H9 (cell line): Measurements from ENCODE around the gene DMKN. TPM values are rescaled to one million over a fixed set of nuclear protein-coding genes. Genes with fewer than 3 reads are reported as not detected.

ENCODE experiments used
- DNase-seq: peaks from one replicate; pipeline ENCODE4 v3.0.0-alpha.2; 2017
- H2AFZ ChIP-seq: one replicate; pipeline ENCODE4 v1.6.1; 2013; ENCODE audit warnings: mild to moderate bottlenecking, low read length, control low read depth, moderate library complexity
- H2AK5ac ChIP-seq: 2 replicates; pipeline ENCODE4 v1.6.1; 2013; ENCODE audit warnings: low read length, control low read depth, mixed read lengths; ENCODE audit not compliant: insufficient read length
- H2BK120ac ChIP-seq: one replicate; pipeline ENCODE4 v1.6.1; 2013; ENCODE audit warnings: low read depth, mild to moderate bottlenecking, low read length, control low read depth, inconsistent platforms; ENCODE audit not compliant: poor library complexity, severe bottlenecking
- H2BK12ac ChIP-seq: 2 replicates; pipeline ENCODE4 v1.6.1; 2013; ENCODE audit warnings: low read length, control low read depth, mixed read lengths, low read depth; ENCODE audit not compliant: insufficient read length
- H2BK15ac ChIP-seq: 2 replicates; pipeline ENCODE4 v1.6.1; 2013; ENCODE audit warnings: low read depth, low read length, control low read depth
- H2BK20ac ChIP-seq: one replicate; pipeline ENCODE4 v1.6.1; 2013; ENCODE audit warnings: low read depth, mild to moderate bottlenecking, low read length, control low read depth, inconsistent platforms; ENCODE audit not compliant: poor library complexity, severe bottlenecking
- H2BK5ac ChIP-seq: 2 replicates; pipeline ENCODE4 v1.6.1; 2013; ENCODE audit warnings: low read length, control low read depth, mixed read lengths; ENCODE audit not compliant: insufficient read length
- H3K14ac ChIP-seq: 2 replicates; pipeline ENCODE4 v1.6.1; 2013; ENCODE audit warnings: low read length, control low read depth; ENCODE audit not compliant: insufficient read depth
- H3K18ac ChIP-seq: 2 replicates; pipeline ENCODE4 v1.6.1; 2013; ENCODE audit warnings: low read depth, mild to moderate bottlenecking, mixed read lengths, low read length, control low read depth; ENCODE audit not compliant: insufficient read length
- H3K23ac ChIP-seq: 2 replicates; pipeline ENCODE4 v1.6.1; 2013; ENCODE audit warnings: low read length, control low read depth, mixed read lengths, low read depth; ENCODE audit not compliant: insufficient read length
- H3K23me2 ChIP-seq: 2 replicates; pipeline ENCODE4 v1.6.1; 2013; ENCODE audit warnings: low read depth, mild to moderate bottlenecking, mixed read lengths, low read length, control low read depth; ENCODE audit not compliant: insufficient read length, poor library complexity, severe bottlenecking
- H3K27ac ChIP-seq: 2 replicates; pipeline ENCODE4 v1.5.1; 2013; ENCODE audit warnings: low read length, control low read depth, mixed read lengths, low read depth; ENCODE audit not compliant: insufficient read length
- H3K27me3 ChIP-seq: 2 replicates; pipeline ENCODE4 v1.6.1; 2013; ENCODE audit warnings: low read length, control low read depth, inconsistent platforms; ENCODE audit not compliant: insufficient read depth
- H3K4ac ChIP-seq: 2 replicates; pipeline ENCODE4 v1.6.1; 2013; ENCODE audit warnings: low read depth, mild to moderate bottlenecking, control low read depth, inconsistent platforms, low read length, moderate library complexity
- H3K4me1 ChIP-seq: 2 replicates; pipeline ENCODE4 v1.6.1; 2013; ENCODE audit warnings: low read length, control low read depth, inconsistent platforms; ENCODE audit not compliant: insufficient read depth
- H3K4me2 ChIP-seq: 2 replicates; pipeline ENCODE4 v1.6.1; 2013; ENCODE audit warnings: low read length, control low read depth, mixed read lengths; ENCODE audit not compliant: insufficient read length, insufficient read depth
- H3K56ac ChIP-seq: 2 replicates; pipeline ENCODE4 v1.6.1; 2013; ENCODE audit warnings: low read depth, mild to moderate bottlenecking, mixed read lengths, low read length, control low read depth; ENCODE audit not compliant: insufficient read length
- H3K79me1 ChIP-seq: 2 replicates; pipeline ENCODE4 v1.6.1; 2013; ENCODE audit warnings: low read depth, mild to moderate bottlenecking, moderate library complexity, low read length, control low read depth, inconsistent platforms; ENCODE audit not compliant: insufficient read depth, poor library complexity, severe bottlenecking
- H3K79me2 ChIP-seq: 2 replicates; pipeline ENCODE4 v1.6.1; 2013; ENCODE audit warnings: low read length, control low read depth, inconsistent platforms; ENCODE audit not compliant: insufficient read depth
- H3K9ac ChIP-seq: 2 replicates; pipeline ENCODE4 v1.6.1; 2013; ENCODE audit warnings: low read length, control low read depth, mixed read lengths; ENCODE audit not compliant: insufficient read length; ENCODE audit errors: extremely low read depth
- H3K9me3 ChIP-seq: one replicate; pipeline ENCODE4 v1.6.1; 2013; ENCODE audit warnings: low read depth, low read length, inconsistent platforms; ENCODE audit not compliant: control insufficient read depth
- H3T11ph ChIP-seq: one replicate; pipeline ENCODE4 v1.6.1; 2013; ENCODE audit warnings: mild to moderate bottlenecking, low read length, control low read depth, inconsistent platforms
- H4K20me1 ChIP-seq: one replicate; pipeline ENCODE4 v1.6.1; 2013; ENCODE audit not compliant: control insufficient read depth, insufficient read length, insufficient read depth
- H4K5ac ChIP-seq: 2 replicates; pipeline ENCODE4 v1.6.1; 2013; ENCODE audit warnings: low read depth, mild to moderate bottlenecking, mixed read lengths, low read length, control low read depth; ENCODE audit not compliant: insufficient read length
- H4K8ac ChIP-seq: replicated peaks from 2 replicates; pipeline ENCODE4 v1.6.1; 2013; ENCODE audit warnings: low read length, control low read depth, mixed read lengths, low read depth; ENCODE audit not compliant: insufficient read length
- H4K91ac ChIP-seq: 2 replicates; pipeline ENCODE4 v1.6.1; 2013; ENCODE audit warnings: low read depth, mild to moderate bottlenecking, moderate library complexity, mixed read lengths, low read length, control low read depth; ENCODE audit not compliant: insufficient read length
- H3K27ac Mint-ChIP-seq, 3 experiments: 2 replicates in 2 of 3; 3 replicates in 1 of 3; pipeline ENCODE4 v1.8.0; 2020 to 2021; ENCODE audit warnings: mixed read lengths in 3 of 3, mild to moderate bottlenecking in 1 of 3, moderate library complexity in 1 of 3
- H3K27me3 Mint-ChIP-seq: 2 replicates; pipeline ENCODE4 v1.8.0; 2021; ENCODE audit warnings: low read depth, mild to moderate bottlenecking, moderate library complexity, mixed read lengths
- H3K36me3 Mint-ChIP-seq, 3 experiments: 2 replicates in 2 of 3; 3 replicates in 1 of 3; pipeline ENCODE4 v1.8.0; 2020 to 2021; ENCODE audit warnings: low read depth in 3 of 3, mixed read lengths in 3 of 3; ENCODE audit not compliant: insufficient read depth in 1 of 3
- H3K4me1 Mint-ChIP-seq, 2 experiments: 2 replicates each; pipeline ENCODE4 v1.8.0; 2020; ENCODE audit warnings: mixed read lengths in 2 of 2
- H3K4me3 Mint-ChIP-seq, 2 experiments: 2 replicates in 1 of 2; 3 replicates in 1 of 2; pipeline ENCODE4 v1.8.0; 2020 to 2021; ENCODE audit warnings: mild to moderate bottlenecking in 2 of 2, mixed read lengths in 2 of 2, moderate library complexity in 1 of 2
- H3K9me3 Mint-ChIP-seq, 2 experiments: 2 replicates in 1 of 2; 3 replicates in 1 of 2; pipeline ENCODE4 v1.8.0; 2020; ENCODE audit warnings: mild to moderate bottlenecking in 2 of 2, mixed read lengths in 2 of 2, moderate library complexity in 1 of 2
- CTCF ChIP-seq: fragments of 200-600 bp; sonication (generic); conservative IDR thresholded peaks from 3 replicates; pipeline ENCODE4 v1.8.0; 2021; ENCODE audit warnings: antibody characterized with exemption, mild to moderate bottlenecking
- WGBS: extraction: QIAGEN DNeasy Blood & Tissue Kit; methylation state at CpG from one replicate; pipeline ENCODE4 v1.1.7; 2013; ENCODE audit warnings: missing lambda C conversion rate, low lambda C conversion rate, mixed read lengths; ENCODE audit not compliant: insufficient read length; ENCODE audit errors: extremely low coverage; 5-methylcytosine and 5-hydroxymethylcytosine counted together
- total RNA-seq: library from RNA; stranded (reverse); gene quantifications from 2 replicates; pipeline ENCODE4 v1.2.1, GENCODE V29; 2021

The DMKN gene
- total RNA-seq, 1 experiment from 2014 or later = 278 TPM

- Histone ChIP-seq H2BK12ac (no peak overlapping the region), H4K5ac (no peak overlapping the region), H2BK5ac (no peak overlapping the region), H2AK5ac (no peak overlapping the region), H4K8ac (no peak overlapping the region), H3K27me3 (no peaks in the 10 kb centered on the region), H3K4ac (no peak overlapping the region), H4K91ac (no peak overlapping the region), H2BK120ac (no peak overlapping the region), H3K23me2 (no peaks in the 10 kb centered on the region), H3K79me1 (no peaks in the 10 kb centered on the region), H3K27ac (no peak overlapping the region), H3K18ac (no peak overlapping the region), H4K20me1 (no peaks in the 10 kb centered on the region), H3K9me3 (no peaks in the 10 kb centered on the region), H3K56ac (no peak overlapping the region), H2BK20ac (no peak overlapping the region), H3K4me1 (0 out of 2 replicates have a peak, but pooled peaks cover 2% of the 10 kb centered on the region), H3K9ac (no peak overlapping the region), H3K14ac (no peak overlapping the region), H2AFZ (no peak overlapping the region), H3K79me2 (no peaks in the 10 kb centered on the region), H3K23ac (no peak overlapping the region), H3K4me2 (no peak overlapping the region), H3T11ph (no peak overlapping the region), H2BK15ac (no peak overlapping the region)
- no peak for DNase-seq
- Mint-ChIP-seq H3K4me1 (peaks cover 39 to 45% of the 10 kb centered on the region in 2 experiments), H3K9me3 (no peaks in the 10 kb centered on the region), H3K4me3 (no peak overlapping the region; a peak in 1 of 5 replicates), H3K27ac (0 out of 7 replicates have a peak overlapping the region, but pooled peaks of 1 of the 3 experiments have one; percentile 40), H3K27me3 (peaks cover 34% of the 10 kb centered on the region), H3K36me3 (no peaks in the 10 kb centered on the region; a peak in 3 of 7 replicates)
- WGBS = no CpG with 5 or more reads among the region's 10 CpGs
- TF ChIP-seq CTCF = no peak
Measured at GRCh38 chr19:35534803-35535480, 21.5 kb upstream of the DMKN start.
